GM19397 (cell line): ENCODE measurements around the gene SIAE.

Source experiments
- ATAC-seq: cut with Tn5 transposase; IDR thresholded peaks from one replicate; pipeline ENCODE4 v1.9.1; 2021; ENCODE audit warnings: mild to moderate bottlenecking, moderate library complexity; ENCODE audit not compliant: unreplicated experiment

The SIAE gene

GRCh38 chr11:124583781-124584180 is 89.8 kb downstream of the SIAE start:
- no peak for ATAC-seq
